IPS-NIHi11 (cell line): Measurements from ENCODE around the gene PPARG.
A peak's percentile ranks its signal among the peaks of the same experiment; 100 is the strongest.

ENCODE experiments used
- DNase-seq: peaks from one replicate; pipeline ENCODE4 v3.0.0; 2012; ENCODE audit warnings: mixed read lengths, low spot score

Gene PPARG

DNA sequence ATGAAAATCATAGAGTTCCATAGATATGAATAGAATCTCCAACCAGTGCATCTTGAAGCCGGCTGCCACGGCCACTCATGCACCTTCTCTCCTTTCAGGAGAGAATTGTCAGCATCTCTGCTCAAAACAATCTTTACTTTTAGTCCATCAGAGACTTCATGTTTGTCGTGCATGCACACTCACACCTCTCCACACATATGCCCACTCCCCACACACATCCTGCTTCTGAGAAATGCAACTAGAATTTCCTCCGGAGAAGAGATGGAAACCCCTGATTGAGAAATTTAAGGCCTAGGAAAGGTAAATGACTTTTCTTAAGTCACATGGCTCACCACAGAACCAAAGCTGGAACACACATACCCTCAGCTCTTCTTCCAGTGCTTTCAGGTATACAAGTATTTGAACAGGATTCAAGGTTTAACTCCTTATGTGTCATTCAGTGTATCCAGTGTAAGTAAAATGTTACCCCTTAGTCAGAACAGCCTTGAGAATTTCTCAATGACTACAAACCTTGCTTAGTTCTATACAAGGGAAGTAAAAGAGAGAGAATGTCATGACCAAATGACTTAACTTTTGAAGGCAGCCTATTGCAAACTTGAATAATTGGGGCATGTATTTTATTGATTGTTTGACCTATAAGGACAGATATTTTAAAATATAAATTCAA lies 126.3 kb downstream of the PPARG start:
- DNase-seq: no peak

DNA sequence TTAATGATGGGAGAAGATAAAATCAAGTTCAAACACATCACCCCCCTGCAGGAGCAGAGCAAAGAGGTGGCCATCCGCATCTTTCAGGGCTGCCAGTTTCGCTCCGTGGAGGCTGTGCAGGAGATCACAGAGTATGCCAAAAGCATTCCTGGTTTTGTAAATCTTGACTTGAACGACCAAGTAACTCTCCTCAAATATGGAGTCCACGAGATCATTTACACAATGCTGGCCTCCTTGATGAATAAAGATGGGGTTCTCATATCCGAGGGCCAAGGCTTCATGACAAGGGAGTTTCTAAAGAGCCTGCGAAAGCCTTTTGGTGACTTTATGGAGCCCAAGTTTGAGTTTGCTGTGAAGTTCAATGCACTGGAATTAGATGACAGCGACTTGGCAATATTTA lies 127.9 kb downstream of the PPARG start:
- DNase-seq: no peak

DNA sequence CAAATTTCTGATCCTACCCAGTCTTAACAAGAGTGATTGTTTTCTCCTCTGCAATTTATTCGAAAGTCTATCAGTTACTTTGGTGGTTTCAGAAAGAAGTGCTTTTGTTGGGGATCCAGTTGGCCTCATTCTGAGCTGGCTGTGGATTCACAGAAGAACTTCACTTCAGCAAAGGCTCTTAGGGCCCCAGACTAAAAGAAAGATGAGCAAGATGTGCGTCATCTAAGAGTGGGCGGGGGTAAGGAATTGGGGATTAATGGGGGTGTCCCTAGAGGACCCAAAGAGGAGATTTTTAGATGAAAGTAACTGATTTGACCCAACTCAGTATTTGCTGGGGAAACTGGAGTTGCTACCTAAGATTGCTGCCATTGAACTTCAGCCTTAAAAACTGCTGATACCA lies 131.5 kb downstream of the PPARG start:
- DNase-seq: no peak

DNA sequence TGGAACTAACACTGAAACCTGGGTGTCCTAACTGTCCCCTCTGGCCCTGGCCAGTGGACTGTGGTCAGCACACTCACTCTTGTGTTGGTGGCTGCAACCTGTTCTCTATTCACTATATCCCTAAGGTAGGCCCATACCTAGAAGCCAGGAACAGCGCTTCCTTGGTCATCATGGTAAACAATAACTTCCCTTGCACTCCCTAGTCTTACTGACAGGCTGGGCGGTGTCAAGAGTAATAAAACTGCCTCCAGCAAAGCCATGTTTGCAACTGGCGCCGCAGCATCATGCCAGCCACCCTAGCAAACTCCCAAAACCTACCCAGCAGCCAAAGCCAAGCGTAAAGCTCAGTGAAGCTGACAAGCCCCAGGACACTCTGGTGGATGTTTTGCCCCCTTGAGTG lies 132.3 kb downstream of the PPARG start:
- no peak for DNase-seq

DNA sequence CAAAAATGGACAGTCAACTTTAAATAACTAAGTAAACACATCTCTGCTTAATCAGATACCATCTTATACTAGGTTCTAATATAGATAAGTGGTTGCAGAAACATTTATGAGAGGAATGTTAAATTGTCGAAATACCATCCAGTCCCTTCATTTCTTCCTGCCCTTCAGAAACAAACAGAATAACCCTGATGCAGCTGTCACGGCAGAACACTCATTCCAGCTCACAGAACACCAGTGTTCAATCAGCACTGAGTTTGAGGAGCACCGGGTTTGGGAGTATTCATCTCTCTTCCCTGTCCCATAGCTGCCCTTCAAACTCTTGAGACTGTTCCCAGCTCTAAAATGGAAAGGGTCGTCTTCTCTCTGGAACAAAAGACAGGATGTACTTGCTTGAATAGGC lies 134.3 kb downstream of the PPARG start:
- DNase-seq: no peak

DNA sequence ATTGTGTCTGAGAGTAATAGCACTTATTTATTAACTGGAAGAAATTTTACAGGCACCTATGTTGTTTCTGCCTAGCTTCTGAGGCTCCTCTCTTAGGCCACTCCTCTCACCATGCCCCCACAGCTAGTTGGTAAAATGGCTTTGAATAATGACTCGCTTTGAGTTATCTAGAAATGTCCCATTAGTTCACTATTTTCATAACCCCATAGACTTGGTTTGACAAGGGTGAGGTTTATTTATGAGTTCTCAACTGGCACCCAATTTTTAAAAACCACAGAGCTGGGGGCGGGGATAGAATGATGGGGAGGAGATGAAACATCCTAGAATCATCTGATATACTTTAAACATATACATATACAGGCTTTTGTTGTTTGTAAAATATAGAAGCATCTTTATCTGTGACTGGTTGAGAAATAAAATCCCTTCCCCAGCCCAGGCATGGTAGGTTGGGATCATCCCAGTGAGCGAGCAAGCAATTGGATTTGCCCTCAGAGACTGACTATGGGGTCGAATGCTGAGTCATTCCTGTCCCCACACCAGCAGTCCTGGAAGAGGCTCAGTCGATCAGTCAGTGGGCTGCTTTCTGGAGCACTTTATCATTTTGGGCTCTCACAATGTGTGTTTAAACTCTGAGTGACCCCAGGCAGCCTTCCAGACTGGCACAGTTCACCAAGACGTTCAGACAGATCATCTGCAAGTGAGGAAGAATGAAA lies 135.2 kb downstream of the PPARG start:
- DNase-seq: no peak

DNA sequence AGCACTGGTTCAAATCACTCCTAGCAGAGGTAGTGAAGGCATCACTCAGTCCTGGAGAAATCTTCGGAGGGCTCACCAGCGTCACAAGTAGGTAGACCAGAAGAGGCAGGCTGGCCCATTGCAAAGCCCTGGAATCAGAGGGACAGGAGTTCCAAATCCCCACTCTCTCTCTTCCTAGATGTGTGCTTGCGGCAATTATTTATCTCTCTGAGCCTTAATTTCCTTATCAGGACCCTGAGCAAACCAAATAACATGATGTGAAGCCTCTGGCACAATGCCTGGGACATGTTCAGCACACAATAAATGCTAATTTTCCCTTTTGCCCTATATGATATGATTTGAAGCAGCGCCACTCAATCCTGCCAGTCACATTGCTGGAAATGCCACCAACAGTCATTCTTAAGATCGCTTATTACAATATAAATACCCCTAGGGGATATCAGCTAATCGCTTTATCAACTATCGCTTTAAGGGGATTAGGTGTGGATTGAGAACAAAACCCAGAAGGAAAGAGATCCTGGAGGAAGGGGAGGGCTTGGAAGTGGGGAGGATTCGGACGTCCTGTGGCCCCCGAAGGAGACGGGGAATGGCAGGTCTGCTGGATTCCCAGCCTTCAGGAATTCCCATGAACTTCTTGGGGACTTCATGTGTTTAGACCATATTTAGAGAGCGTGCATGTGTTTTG lies 135.9 kb downstream of the PPARG start:
- no peak for DNase-seq

DNA sequence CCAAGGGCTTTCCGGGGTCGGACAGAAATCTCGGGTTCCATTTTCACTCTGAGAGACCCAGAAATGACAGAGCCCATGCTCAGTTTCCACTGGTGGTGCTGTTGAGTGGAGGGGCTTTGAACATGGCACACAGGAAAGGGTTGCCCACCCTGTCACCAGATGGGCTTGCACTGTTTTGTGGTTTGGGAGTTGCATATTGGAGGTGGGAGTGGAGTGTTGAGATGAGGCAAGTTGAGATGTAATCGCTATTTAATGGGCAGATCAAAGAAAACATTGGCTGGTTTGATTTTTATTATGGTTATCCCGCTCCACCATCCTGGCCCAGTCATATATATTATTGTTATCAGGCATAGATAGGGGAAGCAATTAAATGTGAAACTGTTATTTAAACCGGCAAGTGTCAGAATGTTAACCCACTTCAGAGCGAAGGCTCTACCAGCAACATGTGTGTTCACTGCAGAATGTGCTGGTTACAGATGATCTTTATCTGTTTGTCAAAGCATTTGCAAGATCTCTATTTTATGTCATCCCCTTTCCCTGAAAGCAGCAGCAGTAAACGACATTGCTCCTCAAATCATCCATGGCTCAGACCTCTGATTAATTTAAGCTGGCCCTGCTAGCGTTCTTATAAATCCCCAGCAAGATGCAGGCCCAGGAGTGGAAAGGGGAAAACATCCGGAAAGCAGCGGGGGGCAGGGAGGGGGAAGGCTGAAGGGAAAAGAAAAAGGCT lies 137.1 kb downstream of the PPARG start:
- DNase-seq: peak; percentile 41

DNA sequence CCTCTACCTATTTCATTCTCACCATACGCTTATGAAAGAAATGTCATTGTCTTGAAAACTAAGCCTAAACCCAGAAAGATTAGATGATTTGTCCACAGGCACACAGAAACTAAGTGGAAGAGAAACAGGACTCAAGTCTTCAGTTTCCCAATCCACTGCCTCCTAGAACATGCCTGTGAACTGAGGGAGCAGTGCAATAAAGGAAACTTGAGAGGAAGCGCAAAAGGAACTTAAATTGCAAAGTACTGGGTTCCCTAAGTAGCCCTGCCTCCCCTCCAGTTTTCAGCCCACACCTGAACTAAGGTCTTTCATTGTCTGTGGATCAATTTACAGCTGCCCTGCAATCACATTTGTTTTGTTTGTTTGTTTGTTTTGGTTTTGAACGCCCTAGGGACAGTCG lies 138.7 kb downstream of the PPARG start:
- DNase-seq: no peak

DNA sequence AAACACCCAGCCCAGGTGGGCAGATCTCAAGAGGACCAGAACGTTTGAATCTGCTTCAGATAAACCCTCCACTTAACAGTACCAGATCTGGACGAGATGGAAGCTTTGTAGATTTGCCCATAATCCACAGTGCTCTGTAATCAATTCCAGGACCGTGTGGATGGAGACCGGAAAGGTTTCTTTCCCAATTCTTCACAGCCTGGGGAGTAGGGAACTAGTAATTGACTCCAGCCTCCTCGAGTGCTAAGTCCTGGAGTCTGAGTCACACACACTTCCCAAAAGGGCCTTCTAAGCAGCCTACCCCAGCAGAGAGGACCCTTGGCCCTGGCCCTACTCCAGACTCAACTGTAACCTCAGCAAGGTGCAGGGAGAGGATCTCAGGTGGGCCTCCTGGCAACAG lies 139.3 kb downstream of the PPARG start:
- no peak for DNase-seq

DNA sequence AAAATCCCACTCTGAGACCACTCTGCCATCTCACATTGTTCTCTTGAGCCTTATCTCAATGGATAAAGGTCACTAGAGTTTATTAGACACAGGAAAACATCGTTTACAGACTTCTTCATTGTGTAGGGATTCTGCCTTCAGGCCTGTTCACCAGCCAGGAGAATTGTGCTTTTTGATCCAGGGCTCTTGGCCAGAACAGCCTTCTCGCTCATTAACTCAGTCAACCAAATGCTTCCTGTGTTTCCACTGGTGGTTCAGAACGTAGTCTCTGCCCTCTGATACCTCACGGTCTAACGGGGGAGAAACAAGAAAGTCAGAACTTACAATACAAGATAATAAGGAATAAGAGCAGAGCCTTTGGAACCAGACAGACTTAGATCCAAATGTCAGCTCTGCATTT lies 141.2 kb downstream of the PPARG start:
- no peak for DNase-seq

DNA sequence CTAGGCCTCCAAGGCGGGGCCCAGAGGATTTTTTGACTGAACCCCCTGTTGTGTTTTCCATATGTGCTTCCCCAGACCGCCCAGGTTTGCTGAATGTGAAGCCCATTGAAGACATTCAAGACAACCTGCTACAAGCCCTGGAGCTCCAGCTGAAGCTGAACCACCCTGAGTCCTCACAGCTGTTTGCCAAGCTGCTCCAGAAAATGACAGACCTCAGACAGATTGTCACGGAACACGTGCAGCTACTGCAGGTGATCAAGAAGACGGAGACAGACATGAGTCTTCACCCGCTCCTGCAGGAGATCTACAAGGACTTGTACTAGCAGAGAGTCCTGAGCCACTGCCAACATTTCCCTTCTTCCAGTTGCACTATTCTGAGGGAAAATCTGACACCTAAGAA lies 145.0 kb downstream of the PPARG start:
- no peak for DNase-seq

DNA sequence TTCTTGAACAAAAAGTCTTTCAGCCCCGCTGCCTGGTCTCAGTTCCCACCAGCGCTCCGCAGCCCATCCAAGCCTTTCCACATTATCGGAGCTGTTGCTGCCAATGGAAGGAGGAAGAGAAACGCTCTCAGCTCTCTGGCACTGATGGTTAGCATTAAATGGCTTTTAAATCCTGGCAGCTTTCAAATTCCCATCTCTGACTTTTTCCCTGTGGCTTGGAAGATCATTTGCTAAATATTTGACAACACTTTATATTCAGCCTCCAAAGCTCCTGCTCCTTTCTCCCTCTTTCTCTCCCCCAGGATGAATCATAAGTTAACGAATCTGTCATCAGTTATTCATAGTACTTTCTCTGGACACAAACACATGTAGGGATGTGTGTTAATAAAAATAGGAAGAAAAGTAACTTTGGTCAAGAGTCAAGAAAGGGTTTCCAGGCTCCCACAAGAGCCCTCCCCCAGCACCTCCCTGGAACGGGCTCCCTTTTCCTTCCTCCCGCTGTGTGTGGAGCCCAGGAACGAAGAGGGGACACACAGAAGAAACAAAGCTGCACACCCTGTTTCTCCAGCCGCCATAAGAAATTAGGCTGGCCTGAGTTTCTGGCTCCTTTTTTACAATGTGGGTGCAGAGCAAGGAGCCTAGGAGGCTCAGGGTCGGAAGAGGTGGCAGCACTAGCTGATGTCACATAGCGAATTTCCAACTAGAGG lies 147.8 kb downstream of the PPARG start:
- no peak for DNase-seq

DNA sequence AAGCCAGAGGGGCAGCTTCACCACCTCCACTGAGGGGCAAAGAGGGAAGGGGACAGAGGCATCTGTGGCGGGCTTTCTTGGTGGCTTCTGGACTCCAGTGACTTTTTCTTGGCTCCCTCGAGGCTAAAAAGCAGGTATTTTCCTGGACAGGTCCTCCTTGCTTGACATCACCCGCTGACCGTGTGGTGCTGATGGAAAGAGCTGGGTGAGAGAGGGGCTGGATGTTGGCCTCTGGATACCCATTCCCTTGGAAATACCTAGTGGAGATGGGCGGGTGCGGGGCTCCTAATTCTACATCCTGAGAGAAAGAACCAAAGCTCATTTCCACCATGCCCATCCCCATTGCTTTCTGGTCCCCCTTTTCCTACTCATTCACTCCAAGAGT lies 148.3 kb downstream of the PPARG start:
- DNase-seq: no peak

DNA sequence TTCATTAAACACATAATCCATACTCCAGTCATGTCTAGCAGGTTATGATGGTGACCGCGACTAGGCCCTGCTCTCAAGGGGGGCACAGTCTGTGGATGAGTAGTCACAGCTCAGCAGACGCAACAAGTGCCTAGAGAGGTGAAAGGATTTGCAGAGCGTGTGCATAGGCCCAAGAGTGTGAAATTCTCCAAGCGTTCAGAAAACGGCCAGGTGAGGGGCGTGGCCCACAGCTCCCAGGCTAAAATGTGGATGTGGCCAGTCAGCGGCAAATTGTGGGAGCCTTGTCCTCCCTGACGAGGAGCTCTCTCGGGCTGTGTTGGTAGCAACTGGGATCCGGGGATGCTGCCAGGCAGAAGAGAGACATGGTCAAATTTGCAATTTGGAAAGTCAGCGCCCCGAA lies 149.0 kb downstream of the PPARG start:
- DNase-seq: no peak

DNA sequence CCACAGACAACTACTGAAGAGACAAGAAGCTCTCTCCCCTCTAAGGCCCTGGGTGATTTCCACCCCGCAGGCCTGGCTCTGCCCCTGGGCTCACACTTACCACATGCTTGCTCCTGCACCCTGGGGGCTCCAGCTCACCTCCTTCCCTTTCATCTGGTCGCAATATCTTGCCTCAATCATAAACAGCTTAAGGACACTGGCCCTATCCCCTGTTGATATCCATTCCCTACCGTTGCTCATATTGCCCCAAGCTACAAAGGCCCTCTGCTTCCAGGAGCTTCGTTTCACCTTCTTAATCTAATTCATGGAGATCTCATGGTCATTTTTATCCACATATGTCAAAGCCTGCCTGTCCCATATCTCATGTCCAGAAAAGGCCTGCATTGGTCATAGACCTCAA lies 149.4 kb downstream of the PPARG start:
- DNase-seq: no peak

DNA sequence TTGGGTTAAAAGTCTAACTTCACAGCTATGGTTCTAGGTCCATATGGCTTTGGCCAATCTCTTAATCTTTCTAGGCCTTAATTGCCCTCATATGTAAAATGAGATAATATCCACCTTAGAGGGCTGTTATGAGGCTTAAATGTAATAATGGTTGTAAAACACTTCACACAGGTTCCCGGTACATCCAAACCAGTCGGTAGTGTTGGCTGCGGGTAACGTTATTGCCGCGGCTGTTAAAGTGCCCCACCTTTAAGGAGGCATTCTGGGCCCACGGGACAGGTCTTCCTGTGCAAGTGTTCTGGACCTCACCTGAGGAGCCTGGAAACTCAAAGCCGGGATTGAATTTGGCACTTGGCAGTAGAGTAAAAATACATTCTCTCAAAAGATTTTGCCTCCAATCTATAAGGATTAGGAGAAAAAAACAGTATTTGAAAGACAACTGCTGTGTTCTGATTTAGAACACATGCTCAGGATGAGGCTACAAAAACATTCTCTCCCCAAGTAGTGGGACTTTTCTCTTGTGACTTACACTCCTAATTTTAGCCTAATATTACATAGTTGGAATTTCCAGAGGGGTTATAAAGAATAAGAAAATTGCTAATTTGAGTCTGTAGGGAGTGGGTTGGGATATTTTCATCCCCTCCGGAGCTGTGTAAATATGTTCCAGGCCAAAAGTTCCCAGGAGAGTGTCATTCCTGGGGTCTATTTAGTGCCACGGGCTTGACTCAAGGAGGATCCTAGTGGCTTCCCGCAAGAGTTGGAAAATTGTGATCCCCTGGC lies 150.5 kb downstream of the PPARG start:
- DNase-seq: no peak

DNA sequence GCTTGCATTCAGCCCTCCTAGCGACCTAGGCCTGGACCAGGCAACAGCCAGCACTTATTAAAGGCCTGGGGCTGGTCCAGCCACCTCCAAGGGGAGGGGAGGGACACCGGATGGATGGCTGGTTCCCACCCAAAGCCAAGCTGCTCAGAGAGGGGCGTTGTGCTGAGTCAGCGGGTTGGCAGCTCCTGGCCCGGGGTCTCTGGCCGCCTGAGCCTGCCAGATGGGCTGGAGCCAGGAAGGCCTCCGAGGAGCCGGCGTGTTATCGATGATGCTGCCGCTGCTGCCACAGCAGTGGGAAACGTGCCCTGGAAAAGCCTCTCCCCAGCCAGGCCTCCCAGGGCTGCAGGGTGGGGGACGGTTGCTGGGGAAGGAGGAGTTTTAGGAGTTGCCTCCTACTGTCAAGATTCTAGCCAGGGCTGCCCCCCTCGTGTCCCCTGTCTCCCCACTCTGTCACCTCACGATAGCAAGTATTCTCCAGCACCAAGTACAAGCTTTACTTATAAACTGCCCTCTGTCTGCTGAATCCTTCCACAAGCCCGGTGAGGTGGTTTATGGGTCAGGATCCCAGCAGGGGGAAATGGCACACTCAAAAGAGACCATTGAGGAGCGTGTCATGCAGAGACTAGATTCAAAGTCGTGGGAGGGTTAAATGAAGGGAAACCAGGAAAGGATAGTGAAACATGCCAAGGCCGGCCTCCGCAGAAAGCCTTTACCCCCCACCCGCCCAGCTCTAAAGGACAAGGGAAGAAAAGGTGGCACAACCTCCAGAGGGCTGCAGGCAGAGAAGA lies 152.3 kb downstream of the PPARG start:
- DNase-seq: no peak

DNA sequence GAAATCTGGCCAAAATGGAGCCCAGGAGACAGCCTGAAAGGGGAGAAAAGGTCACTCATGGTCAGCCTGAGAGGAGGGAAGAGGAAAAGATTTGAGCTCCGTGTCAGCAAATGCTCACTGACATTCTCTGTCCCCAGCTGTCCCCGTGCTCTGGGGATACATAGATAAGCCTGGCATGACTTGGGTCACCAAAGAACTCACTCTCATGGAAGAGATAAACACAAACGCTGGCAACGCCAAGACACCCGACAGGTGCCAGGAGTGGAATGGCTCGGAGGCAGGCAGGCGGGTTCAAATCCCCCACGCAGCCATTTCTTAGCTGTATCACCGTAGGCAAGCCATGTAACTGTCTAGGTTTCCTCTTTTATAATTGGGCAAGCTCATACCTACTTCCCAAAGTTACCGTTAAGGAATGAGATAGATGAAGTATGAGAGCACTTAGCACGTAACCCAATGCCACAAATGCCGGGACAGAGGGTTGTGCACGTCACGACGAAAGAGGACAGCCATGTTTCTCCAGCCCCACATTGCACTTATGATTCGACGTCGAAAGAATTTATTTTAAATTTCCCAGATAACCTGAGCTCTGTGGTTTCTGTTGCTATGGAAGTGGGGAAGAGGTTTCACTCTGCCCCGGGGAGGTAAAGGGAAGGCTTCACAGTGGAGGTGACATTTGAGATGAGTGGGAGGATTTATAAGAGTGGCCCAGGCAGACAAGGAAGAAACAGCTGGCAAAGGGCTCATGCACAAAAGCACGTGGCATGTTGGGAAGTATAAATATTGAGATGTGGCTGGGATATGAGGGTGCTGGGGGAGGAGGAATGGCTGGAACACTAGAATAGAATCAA lies 154.0 kb downstream of the PPARG start:
- no peak for DNase-seq
